ENCODE results near the gene RND3.

Gene RND3

GRCh38 chr2:150480241-150480640 is 7.2 kb downstream of the RND3 start:
- DNase-seq (ENCODE audit: low read depth in 1 of 2, low spot score in 1 of 2): no peak
- Histone ChIP-seq H3K4me3 (replicated peaks; ENCODE audit: insufficient read depth, low read length) (no peak overlapping the region), H3K27me3 (ENCODE audit: insufficient read depth, poor library complexity, severe bottlenecking) (peaks cover 13% of the 10 kb centered on the region), H3K27ac (replicated peaks) (no peak overlapping the region)
- no peak for TF ChIP-seq POLR2AphosphoS5 (IDR thresholded peaks at IDR 0.05; ENCODE audit: low read depth)
- no peak for TF ChIP-seq REST (IDR thresholded peaks at IDR 0.05; ENCODE audit: insufficient replicate concordance, low read depth)
- TF ChIP-seq GABPA (IDR thresholded peaks at IDR 0.05; ENCODE audit: low read depth): no peak
- no peak for TF ChIP-seq SPI1 (IDR thresholded peaks at IDR 0.05; ENCODE audit: borderline replicate concordance, low read depth)
- TF ChIP-seq CTCF (IDR thresholded peaks at IDR 0.05; ENCODE audit: insufficient read depth, low read length): no peak

- Histone ChIP-seq H3K27me3 (ENCODE audit: insufficient read depth, poor library complexity, severe bottlenecking) (peaks cover 6% of the 10 kb centered on the region), H3K4me3 (replicated peaks; ENCODE audit: insufficient read depth, low read length) (no peak overlapping the region), H3K27ac (replicated peaks) (no peak overlapping the region)
- DNase-seq (ENCODE audit: low read depth in 1 of 2, low spot score in 1 of 2): no peak
- TF ChIP-seq REST (IDR thresholded peaks at IDR 0.05; ENCODE audit: insufficient replicate concordance, low read depth) (no peak), CTCF (IDR thresholded peaks at IDR 0.05; ENCODE audit: insufficient read depth, low read length) (no peak)
Measured at GRCh38 chr2:150479075-150479915, 8.2 kb downstream of the RND3 start.

GRCh38 chr2:150478200-150478974 is 9.1 kb downstream of the RND3 start:
- peaks cover 3% of the 10 kb centered on the region for H3K27me3 ChIP-seq (ENCODE audit: insufficient read depth, poor library complexity, severe bottlenecking)
- TF ChIP-seq POLR2AphosphoS5 (IDR thresholded peaks at IDR 0.05; ENCODE audit: low read depth) (no peak), CTCF (IDR thresholded peaks at IDR 0.05; ENCODE audit: insufficient read depth, low read length) (no peak), SPI1 (IDR thresholded peaks at IDR 0.05; ENCODE audit: borderline replicate concordance, low read depth) (no peak), GABPA (IDR thresholded peaks at IDR 0.05; ENCODE audit: low read depth) (no peak), REST (IDR thresholded peaks at IDR 0.05; ENCODE audit: insufficient replicate concordance, low read depth) (no peak)
- H3K27ac ChIP-seq (replicated peaks): no peak overlapping the region
- no peak for DNase-seq (ENCODE audit: low read depth in 1 of 2, low spot score in 1 of 2)
- no peak overlapping the region for H3K4me3 ChIP-seq (replicated peaks; ENCODE audit: insufficient read depth, low read length)
